ENCODE data around the gene PTPN14.

DNA sequence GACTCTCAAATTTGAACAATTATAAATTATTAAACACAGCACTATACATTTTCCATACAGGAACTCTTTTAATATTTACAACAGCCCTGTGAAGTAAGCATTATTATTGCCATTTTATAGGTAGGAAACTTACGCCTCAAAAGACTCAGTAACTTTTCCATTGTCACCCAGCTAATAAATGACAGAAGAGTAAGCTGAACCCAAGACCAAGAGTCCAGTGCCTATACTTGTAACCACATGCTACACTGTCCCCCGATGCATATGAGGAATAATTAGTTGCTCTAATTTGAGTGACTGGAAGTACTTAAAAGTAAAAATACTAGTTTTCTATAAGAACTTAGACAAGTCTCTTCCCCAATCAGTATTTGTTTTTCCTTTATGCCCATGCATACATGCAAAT, 88.5 kb downstream of the PTPN14 start:
- TF ChIP-seq, protein P1, sequence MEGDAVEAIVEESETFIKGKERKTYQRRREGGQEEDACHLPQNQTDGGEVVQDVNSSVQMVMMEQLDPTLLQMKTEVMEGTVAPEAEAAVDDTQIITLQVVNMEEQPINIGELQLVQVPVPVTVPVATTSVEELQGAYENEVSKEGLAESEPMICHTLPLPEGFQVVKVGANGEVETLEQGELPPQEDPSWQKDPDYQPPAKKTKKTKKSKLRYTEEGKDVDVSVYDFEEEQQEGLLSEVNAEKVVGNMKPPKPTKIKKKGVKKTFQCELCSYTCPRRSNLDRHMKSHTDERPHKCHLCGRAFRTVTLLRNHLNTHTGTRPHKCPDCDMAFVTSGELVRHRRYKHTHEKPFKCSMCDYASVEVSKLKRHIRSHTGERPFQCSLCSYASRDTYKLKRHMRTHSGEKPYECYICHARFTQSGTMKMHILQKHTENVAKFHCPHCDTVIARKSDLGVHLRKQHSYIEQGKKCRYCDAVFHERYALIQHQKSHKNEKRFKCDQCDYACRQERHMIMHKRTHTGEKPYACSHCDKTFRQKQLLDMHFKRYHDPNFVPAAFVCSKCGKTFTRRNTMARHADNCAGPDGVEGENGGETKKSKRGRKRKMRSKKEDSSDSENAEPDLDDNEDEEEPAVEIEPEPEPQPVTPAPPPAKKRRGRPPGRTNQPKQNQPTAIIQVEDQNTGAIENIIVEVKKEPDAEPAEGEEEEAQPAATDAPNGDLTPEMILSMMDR (IDR thresholded peaks at IDR 0.05) = no peak
- TF ChIP-seq EP300 (IDR thresholded peaks at IDR 0.05; ENCODE audit: low read depth) = no peak

Measured in transverse colon (tissue), 3 donors.